OCI-LY7 (cell line): ENCODE data around the gene NCOA5.

ENCODE experiments used
- EZH2phosphoT487 ChIP-seq: fragments of 200-600 bp; sonication (generic); IDR thresholded peaks from 2 replicates; pipeline ENCODE4 v1.6.1; 2018; ENCODE audit warnings: low read depth, borderline replicate concordance, mild to moderate bottlenecking, mixed run types, antibody characterized with exemption, low read length, moderate library complexity, mixed read lengths
- TF ChIP-seq, protein P1 (sequence below): fragments of 200-600 bp; sonication (generic); conservative IDR thresholded peaks from 2 replicates; pipeline ENCODE4 v1.5.1; 2014; ENCODE audit warnings: mild to moderate bottlenecking, antibody characterized with exemption, low read length, moderate library complexity, mixed read lengths

DNA sequence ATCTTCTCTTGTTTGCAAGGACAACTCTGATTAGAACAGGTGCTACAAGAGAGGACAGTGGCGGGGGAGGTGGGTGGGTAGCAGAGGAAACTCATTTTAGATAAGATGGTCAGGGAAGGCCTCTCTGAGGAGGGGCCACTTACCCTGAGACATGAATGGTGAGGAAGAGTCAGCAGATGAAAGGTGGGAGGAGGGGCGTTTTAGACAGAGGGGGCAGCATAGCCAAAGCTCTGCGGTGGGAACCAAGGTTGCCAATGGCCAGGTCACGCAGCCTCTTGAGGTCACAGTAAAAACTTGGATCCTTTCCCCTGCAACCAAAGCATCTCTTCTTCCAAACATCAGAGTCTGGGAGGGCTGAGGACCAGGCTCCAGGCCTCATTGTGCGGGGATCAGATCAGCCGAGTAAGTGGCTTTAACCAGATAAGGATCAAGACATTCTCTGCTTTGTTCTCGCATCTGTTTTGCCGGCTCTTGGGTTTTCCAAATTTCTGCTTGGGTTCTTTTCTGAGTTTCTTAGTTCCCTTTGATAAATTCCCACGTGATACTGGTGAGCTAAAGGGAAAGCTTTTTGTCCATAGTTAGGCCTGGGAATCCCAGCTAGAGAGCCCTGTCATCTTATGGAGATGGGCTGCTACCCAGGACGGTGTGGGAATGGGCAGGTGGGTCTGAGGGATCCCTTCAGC lies 22.8 kb upstream of the NCOA5 start:
- TF ChIP-seq, protein P1, sequence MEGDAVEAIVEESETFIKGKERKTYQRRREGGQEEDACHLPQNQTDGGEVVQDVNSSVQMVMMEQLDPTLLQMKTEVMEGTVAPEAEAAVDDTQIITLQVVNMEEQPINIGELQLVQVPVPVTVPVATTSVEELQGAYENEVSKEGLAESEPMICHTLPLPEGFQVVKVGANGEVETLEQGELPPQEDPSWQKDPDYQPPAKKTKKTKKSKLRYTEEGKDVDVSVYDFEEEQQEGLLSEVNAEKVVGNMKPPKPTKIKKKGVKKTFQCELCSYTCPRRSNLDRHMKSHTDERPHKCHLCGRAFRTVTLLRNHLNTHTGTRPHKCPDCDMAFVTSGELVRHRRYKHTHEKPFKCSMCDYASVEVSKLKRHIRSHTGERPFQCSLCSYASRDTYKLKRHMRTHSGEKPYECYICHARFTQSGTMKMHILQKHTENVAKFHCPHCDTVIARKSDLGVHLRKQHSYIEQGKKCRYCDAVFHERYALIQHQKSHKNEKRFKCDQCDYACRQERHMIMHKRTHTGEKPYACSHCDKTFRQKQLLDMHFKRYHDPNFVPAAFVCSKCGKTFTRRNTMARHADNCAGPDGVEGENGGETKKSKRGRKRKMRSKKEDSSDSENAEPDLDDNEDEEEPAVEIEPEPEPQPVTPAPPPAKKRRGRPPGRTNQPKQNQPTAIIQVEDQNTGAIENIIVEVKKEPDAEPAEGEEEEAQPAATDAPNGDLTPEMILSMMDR, result no peak
- no peak for TF ChIP-seq EZH2phosphoT487
